GM10266 (cell line): ENCODE results near the gene CRLF3.
"Not testable (repeated sequence)": the region's sequence is repeated elsewhere in the genome, so short reads cannot be mapped to it uniquely, and the experiment has no call there.

Experiments used
- DNase-seq: peaks from one replicate; pipeline ENCODE4 v3.0.0; 2012; ENCODE audit errors: extremely low spot score
- TF ChIP-seq, protein P1 (sequence below): IDR thresholded peaks from 2 replicates; pipeline ENCODE4 v1.5.1; 2012; ENCODE audit warnings: mild to moderate bottlenecking, low read depth; ENCODE audit not compliant: control insufficient read depth, insufficient read depth; ENCODE audit errors: missing control alignments

Gene CRLF3

DNA sequence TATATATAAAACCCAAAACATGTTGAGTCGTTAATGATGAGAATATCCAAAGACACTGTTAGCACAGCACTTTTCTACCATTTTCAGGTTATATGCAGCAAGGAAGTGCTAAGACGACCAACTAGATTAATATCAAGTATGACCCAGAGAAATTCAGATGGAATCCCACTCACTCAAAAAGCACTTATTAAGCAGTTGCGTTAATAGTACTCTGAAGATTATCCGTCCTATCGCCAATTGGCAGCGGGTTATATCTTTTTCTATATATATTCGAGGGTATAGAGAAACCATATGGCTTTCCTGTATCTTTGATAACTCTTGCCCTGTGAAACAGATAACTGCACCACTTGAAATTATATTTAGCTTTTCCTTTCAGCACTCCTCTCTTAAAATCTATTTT, 1.1 kb downstream of the CRLF3 start:
- TF ChIP-seq, protein P1, sequence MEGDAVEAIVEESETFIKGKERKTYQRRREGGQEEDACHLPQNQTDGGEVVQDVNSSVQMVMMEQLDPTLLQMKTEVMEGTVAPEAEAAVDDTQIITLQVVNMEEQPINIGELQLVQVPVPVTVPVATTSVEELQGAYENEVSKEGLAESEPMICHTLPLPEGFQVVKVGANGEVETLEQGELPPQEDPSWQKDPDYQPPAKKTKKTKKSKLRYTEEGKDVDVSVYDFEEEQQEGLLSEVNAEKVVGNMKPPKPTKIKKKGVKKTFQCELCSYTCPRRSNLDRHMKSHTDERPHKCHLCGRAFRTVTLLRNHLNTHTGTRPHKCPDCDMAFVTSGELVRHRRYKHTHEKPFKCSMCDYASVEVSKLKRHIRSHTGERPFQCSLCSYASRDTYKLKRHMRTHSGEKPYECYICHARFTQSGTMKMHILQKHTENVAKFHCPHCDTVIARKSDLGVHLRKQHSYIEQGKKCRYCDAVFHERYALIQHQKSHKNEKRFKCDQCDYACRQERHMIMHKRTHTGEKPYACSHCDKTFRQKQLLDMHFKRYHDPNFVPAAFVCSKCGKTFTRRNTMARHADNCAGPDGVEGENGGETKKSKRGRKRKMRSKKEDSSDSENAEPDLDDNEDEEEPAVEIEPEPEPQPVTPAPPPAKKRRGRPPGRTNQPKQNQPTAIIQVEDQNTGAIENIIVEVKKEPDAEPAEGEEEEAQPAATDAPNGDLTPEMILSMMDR, result no peak
- DNase-seq, result no peak

DNA sequence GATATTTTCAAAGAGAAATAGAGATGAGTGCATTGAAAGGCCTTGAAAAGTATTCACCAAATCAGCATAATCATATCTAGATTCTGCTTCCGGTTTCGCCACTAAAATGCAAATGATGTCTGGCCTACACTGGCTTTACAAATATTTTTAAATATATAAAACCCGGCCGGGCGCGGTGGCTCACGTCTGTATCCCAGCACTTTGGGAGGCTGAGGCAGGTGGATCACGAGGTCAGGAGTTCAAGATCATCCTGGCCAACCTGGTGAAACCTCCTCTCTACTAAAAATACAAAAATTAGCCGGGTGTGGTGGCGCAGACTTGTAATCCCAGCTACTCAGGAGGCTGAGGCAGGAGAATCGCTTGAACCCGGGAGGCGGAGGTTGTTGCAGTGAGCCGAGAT, 1.6 kb downstream of the CRLF3 start:
- DNase-seq, result peak; percentile 45

DNA sequence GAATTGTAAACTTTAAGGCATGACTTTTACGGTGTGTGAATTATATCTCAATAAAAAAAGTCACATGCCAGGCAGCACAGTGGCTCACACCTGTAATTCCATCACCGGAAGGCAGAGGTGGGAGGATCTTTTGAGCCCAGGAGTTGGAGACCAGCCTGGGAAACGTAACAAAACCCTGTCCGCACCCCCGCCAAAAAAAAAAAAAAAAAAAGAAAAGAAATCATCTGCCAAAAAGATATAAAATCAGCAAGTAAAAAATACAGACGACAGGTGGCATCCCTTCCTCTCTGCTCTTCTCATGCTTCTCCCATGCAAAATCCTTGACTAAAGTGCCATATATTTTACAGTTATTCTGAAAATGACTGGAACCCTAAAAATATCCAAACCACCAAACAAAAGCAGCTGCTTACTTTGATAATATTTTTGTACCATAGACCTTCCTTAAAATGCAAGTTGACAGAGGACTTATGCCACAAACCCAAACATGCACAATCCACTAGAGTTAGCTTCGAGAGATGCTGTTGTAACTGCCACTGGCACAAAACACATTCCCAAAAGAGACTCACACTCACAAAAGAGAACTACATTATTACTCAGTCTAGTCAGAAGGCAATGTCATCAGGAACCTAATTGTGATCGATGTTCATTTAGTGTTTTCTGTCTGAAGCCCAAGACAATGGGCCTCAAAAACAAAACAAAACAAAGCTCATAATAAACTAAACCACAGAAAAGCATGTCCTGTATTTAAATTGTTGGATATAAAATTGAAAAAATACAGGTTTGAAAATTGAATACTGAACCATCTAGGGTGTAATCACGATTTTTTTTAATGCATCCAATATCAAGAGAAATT, 2.4 kb downstream of the CRLF3 start:
- DNase-seq, result no peak
- TF ChIP-seq, protein P1, result no peak

DNA sequence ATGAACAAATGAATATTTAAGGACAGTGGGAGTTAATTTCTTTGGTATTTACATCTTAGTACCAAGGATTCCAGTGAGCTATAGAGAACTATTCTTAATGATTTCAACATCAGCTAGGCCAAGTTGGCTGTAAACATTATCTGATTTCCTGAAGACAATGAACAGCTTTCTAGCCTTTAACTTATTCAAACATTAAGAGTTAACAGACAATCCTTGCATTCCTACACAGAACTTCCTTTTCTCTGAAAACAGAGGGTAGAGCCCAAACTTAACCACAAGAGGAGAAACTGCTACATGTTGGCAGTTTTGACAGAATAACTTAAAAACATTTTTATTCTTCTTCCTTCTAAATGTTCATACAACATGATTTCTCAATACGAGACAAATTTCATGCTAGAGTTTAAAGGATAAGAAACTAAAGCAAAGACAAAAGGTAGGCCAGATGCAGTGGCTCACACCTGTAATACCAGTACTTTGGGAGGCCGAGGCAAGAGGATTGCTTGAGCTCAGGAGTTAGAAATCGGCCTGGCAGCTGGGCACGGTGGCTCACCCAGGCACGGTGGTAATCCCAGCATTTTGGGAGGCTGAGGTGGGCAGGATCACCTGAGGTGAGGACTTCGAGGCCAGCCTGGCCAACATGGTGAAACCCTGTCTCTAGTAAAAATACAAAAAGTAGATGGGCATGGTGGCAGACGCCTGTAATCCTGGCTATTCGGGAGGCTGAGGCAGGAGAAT, 4.4 kb downstream of the CRLF3 start:
- TF ChIP-seq, protein P1, result no peak
- DNase-seq, result no peak

DNA sequence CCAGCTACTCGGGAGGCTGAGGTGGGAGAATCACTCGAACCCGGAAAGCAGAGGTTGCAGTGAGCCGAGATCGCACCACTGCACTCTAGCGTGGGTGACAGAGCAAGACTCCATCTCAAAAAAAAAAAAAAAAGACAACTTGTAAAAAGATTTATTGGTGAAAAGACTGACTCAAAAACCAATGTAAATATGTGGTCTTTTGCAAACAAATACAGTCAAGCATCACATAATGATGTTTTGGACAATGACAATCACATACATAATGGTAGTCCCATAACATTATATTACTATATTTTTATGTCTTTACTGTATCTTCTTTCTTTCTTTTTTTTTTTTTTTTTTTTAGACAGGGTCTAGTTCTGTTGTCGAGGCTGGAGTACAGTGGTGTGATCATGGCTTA, 8.3 kb downstream of the CRLF3 start:
- no peak for DNase-seq
- TF ChIP-seq, protein P1, result no peak

DNA sequence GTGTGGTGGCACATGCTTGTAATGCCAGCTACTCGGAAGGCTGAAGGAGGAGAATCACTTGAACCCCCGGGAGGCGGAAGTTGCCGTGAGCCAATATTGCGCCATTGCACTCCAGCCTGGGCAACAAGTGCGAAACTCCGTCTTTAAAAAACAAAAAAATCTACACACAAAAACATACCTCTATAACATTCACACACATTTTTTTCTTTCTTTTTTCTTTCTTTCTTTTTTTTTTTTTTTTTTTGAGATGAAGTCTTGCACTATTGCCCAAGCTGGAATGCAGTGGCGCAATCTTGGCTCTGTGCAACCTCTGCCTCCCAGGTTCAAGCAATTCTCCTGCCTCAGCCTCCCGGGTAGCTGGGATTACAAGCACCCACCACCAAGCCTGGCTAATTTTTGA, 9.6 kb downstream of the CRLF3 start:
- DNase-seq, result not testable (repeated sequence)

DNA sequence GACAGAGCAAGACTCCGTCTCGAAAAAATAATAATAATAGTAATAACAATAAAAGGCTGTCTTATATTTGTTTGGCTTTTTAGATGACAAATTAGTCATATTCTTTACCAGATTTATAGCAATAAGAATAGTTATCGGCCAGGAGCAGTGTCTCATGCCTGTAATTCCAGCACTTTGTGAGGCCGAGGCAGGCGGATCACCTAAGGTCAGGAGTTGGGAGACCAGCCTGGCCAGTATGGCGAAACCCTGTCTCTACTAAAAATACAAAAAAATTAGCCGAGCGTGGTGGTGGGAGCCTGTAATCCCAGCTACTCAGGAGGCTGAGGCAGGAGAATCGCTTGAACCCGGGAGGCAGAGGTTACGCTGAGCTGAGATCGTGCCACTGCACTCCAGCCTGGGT, 10.3 kb downstream of the CRLF3 start:
- not testable (repeated sequence) for DNase-seq

DNA sequence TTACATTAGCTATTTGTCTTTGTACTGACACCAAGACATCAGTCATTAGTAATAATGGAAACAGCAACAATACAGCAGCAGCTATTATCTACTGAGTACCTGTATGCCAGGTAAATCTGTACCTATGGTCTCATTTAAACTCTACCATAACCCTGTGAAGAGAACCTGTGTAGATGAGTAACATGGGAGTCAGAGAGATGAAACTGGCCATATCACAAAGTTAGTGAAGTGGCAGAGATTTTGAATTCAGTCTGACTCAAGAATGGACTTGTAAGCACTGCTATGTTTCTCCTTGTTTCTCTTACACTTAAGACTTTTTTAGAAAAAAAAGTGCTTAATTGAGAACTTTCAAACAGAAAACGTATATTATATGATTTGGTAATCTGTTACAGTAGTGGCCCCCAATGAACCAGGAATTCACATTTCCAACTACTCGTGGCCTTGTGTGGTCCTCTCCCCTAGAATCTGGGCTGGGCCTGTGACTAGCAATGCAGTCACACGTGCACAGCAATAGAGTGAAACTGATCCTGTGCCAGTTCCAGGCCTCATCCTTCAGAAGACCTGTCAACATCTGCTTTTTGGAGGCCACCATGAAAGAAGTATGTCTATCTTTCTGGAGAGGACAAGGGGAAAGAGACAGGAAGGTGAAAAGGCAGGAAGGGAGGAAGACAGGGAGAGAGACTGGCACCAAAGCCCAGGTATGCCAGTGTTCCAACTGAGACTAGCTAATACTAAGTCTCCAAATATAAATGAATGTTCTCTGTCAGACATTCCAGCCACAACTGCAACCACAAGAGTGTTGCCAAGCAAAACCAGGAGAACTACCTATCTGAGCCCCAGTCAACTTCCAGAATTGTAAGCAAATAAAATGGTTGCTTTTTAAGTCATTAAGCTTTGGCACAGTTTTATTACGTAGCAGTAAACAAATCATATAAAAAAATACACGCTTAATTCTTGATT, 12.0 kb downstream of the CRLF3 start:
- DNase-seq, result no peak
- TF ChIP-seq, protein P1, result no peak
